ENCODE data around the gene PSMB2. TPM values are rescaled to one million over a fixed set of nuclear protein-coding genes. Genes with fewer than 3 reads are reported as not detected.

The PSMB2 gene
- total RNA-seq, 1 experiment from 2014 or later = 122 TPM

DNA sequence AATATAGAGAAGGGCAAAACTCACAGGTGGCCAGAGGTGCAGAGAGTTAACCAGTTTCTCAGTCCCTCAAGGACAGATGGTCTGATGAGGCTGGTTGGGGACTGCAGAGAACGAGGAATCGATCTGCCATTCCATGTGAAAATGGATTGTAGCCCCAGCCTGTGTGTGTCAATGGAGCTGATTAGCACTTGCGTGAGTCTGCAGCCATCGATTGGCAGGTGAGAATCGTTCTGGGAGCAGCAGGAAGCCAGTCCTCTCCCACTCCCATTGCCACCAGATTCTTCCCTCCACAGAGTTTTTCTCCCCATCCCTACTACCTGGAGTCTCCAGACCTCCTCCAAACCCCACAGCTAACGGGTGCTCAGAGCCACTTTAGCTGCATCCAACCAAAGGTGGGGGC lies 18.3 kb upstream of the PSMB2 start (continued):
- TF ChIP-seq JUND (IDR thresholded peaks at IDR 0.05) = no peak
- TF ChIP-seq, protein P1, sequence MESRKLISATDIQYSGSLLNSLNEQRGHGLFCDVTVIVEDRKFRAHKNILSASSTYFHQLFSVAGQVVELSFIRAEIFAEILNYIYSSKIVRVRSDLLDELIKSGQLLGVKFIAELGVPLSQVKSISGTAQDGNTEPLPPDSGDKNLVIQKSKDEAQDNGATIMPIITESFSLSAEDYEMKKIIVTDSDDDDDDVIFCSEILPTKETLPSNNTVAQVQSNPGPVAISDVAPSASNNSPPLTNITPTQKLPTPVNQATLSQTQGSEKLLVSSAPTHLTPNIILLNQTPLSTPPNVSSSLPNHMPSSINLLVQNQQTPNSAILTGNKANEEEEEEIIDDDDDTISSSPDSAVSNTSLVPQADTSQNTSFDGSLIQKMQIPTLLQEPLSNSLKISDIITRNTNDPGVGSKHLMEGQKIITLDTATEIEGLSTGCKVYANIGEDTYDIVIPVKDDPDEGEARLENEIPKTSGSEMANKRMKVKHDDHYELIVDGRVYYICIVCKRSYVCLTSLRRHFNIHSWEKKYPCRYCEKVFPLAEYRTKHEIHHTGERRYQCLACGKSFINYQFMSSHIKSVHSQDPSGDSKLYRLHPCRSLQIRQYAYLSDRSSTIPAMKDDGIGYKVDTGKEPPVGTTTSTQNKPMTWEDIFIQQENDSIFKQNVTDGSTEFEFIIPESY (IDR thresholded peaks at IDR 0.05; ENCODE audit: extremely low read depth, insufficient replicate concordance, low read length) = no peak
- TF ChIP-seq TCF7L2 (IDR thresholded peaks at IDR 0.05; ENCODE audit: borderline replicate concordance, extremely low read depth, insufficient read depth, insufficient read length) = no peak
- TF ChIP-seq ZFX (IDR thresholded peaks at IDR 0.05) = no peak
- TF ChIP-seq CBX3 (IDR thresholded peaks at IDR 0.05; ENCODE audit: low read depth) = no peak
- TF ChIP-seq, protein P2, sequence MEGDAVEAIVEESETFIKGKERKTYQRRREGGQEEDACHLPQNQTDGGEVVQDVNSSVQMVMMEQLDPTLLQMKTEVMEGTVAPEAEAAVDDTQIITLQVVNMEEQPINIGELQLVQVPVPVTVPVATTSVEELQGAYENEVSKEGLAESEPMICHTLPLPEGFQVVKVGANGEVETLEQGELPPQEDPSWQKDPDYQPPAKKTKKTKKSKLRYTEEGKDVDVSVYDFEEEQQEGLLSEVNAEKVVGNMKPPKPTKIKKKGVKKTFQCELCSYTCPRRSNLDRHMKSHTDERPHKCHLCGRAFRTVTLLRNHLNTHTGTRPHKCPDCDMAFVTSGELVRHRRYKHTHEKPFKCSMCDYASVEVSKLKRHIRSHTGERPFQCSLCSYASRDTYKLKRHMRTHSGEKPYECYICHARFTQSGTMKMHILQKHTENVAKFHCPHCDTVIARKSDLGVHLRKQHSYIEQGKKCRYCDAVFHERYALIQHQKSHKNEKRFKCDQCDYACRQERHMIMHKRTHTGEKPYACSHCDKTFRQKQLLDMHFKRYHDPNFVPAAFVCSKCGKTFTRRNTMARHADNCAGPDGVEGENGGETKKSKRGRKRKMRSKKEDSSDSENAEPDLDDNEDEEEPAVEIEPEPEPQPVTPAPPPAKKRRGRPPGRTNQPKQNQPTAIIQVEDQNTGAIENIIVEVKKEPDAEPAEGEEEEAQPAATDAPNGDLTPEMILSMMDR (IDR thresholded peaks at IDR 0.05 in 2 of 3, conservative IDR thresholded peaks at IDR 0.05 in 1 of 3; ENCODE audit: borderline replicate concordance in 1 of 3, insufficient read depth in 1 of 3, low read depth in 2 of 3, low read length in 2 of 3) = no peak
- no peak for TF ChIP-seq EZH2phosphoT487 (IDR thresholded peaks at IDR 0.05; ENCODE audit: borderline replicate concordance)

DNA sequence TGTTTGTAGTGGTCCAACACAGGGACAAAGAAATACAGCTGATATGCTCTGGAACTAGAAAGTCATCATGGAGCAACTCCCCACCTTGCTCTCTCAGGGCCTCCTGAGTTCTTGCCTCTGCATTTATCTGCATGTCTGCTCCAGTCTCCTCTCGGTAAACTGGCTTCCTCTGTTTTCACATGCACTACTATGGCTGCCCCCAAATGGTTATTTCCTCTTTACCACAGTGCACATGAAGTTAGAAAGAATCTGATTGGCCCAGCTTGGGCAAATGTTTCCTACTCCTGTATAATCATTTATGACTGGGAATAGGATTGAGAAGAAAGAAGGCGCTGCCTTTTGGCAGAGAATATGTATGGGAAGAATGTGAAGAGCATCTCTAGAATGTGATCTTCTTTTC lies 16.5 kb upstream of the PSMB2 start:
- Histone ChIP-seq H3K27ac (ENCODE audit: low read depth, low read length) (no peak overlapping the region), H2AFZ (ENCODE audit: low read depth, low read length, poor library complexity, severe bottlenecking) (no peak overlapping the region), H3K4me1 (ENCODE audit: control insufficient read depth in 1 of 2, insufficient read depth in 2 of 2, low read length in 2 of 2) (no peaks in the 10 kb centered on the region), H4K20me1 (ENCODE audit: insufficient read depth) (no peaks in the 10 kb centered on the region), H3K4me2 (ENCODE audit: low read length) (no peak overlapping the region), H3K4me3 (replicated peaks in 1 of 2; ENCODE audit: low read depth in 1 of 2, low read length in 2 of 2) (no peak overlapping the region), H3K9me2 (ENCODE audit: insufficient read depth) (no peaks in the 10 kb centered on the region), H3K9me3 (ENCODE audit: control insufficient read depth in 1 of 2, insufficient read depth in 1 of 2, low read depth in 1 of 2, low read length in 2 of 2) (no peaks in the 10 kb centered on the region), H3K9ac (ENCODE audit: low read length) (no peak overlapping the region), H3K36me3 (ENCODE audit: control insufficient read depth in 1 of 2, insufficient read depth in 2 of 2, low read length in 2 of 2) (no peaks in the 10 kb centered on the region), H3K79me2 (ENCODE audit: insufficient read depth, low read length) (no peaks in the 10 kb centered on the region), H3K27me3 (ENCODE audit: insufficient read depth, low read length) (peaks cover 22% of the 10 kb centered on the region)
- TF ChIP-seq ZNF274 (IDR thresholded peaks at IDR 0.05; ENCODE audit: low read depth, low read length) (no peak), EZH2 (IDR thresholded peaks at IDR 0.05) (no peak), FOSL1 (IDR thresholded peaks at IDR 0.05; ENCODE audit: low read depth) (no peak), POLR2A (IDR thresholded peaks at IDR 0.05; ENCODE audit: borderline replicate concordance, extremely low read depth, insufficient read depth, insufficient read length) (no peak), SP1 (IDR thresholded peaks at IDR 0.05; ENCODE audit: low read depth) (no peak), JUND (IDR thresholded peaks at IDR 0.05) (no peak), SRF (IDR thresholded peaks at IDR 0.05; ENCODE audit: low read depth) (no peak), CBX3 (IDR thresholded peaks at IDR 0.05; ENCODE audit: low read depth) (no peak), RAD21 (IDR thresholded peaks at IDR 0.05; ENCODE audit: low read depth) (no peak), YY1 (IDR thresholded peaks at IDR 0.05; ENCODE audit: extremely low read depth, insufficient replicate concordance, low read depth, low read length) (no peak), EGR1 (IDR thresholded peaks at IDR 0.05; ENCODE audit: low read depth) (no peak), POLR2AphosphoS5 (IDR thresholded peaks at IDR 0.05; ENCODE audit: low read depth, low read length) (no peak)
- TF ChIP-seq, protein P3, sequence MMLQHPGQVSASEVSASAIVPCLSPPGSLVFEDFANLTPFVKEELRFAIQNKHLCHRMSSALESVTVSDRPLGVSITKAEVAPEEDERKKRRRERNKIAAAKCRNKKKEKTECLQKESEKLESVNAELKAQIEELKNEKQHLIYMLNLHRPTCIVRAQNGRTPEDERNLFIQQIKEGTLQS (IDR thresholded peaks at IDR 0.05) = no peak
- TF ChIP-seq, protein P4, sequence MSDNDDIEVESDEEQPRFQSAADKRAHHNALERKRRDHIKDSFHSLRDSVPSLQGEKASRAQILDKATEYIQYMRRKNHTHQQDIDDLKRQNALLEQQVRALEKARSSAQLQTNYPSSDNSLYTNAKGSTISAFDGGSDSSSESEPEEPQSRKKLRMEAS (IDR thresholded peaks at IDR 0.05) = no peak
- TF ChIP-seq, protein P1 (IDR thresholded peaks at IDR 0.05; ENCODE audit: extremely low read depth, insufficient replicate concordance, low read length) = no peak
- ChIA-PET CTCF (no interaction called here), POLR2A (no interaction called here), RAD21 (ENCODE audit: low non-redundant PET in 1 of 2, low total read pairs in 2 of 2, uncharacterized antibody in 2 of 2, unreplicated experiment in 2 of 2) (no interaction called here)
- intact Hi-C loops (cut with micrococcal nuclease) = no loop called here
- no peak for ATAC-seq
- BruUV-seq (replicated peaks) = no TSS peak
- no peak for DNase-seq (ENCODE audit: low read depth, low spot score)

Measured in HCT116 (cell line).